LNCAP (cell line): Measurements from ENCODE around the gene FBXO42.
A peak's percentile ranks its signal among the peaks of the same experiment; 100 is the strongest.

Experiments
- CTCF ChIP-seq: fragments of 450-650 bp; IDR thresholded peaks from 2 replicates; pipeline ENCODE4 v1.5.1; 2017; ENCODE audit warnings: mild to moderate bottlenecking

FBXO42 gene

GRCh38 chr1:16246961-16247360 lies 105.3 kb downstream of the FBXO42 start:
- no peak for TF ChIP-seq CTCF

DNA sequence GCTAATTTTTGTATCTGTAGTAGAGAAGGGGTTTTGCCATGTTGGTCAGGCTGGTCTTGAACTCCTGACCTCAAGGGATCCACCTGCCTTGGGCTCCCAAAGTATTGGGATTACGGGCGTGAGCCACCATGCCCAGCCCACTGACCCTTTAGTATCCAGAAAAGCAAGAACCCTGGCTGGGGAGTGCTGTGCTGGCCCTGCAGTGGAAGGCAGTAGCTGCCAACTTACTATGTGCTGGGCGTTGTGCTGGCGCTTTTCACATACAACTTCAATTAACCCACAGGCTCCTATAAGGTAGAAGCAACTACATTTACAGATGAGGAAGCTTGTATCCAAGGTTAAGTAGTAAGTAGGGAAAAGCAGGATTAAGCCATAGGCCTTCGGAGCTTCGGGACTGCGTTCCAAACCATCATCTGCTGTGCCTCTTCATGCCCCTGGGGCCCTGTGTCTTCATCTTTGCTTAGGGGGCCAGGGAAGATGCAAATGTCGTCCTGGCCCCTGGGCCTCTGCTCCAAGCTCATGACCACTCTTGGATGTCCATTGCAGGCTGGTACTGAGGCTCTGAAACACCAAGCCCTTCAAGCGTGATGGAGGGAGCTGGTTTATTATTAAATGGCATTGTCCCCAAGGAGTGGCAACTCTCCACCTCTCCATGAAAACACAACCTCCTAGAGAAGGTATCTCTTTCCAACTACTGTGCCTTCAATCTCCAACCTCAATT lies 106.6 kb downstream of the FBXO42 start:
- no peak for TF ChIP-seq CTCF

DNA sequence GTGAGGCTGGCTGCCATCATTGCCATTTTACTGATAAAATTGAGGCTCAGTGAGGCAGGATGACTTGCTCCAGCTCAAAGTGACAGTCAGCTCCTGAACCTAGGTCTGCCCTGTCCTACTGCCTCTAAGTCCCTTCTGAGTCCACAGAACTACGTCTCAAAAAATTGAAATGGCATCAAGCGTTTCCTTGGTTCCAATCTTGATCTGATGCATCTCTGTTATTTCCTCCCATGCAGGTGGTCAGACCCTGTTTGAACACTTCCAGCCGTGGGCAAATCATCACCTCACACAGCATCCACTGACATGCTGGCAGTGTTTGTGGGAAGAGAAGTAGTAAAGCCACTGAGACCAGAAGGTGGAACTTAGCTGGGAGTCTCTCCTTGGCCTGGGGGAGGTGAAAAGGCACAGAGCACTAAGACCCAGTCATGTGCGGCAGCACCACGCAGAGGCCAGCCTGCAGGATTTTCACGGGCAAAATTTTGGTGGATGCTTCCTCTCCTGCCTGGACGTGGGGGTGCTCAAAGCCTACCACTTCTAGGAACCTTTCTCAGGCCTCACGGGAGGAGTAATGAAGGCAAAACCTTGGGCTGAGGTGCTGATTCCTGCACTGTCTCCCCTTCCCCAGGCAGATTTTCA lies 107.5 kb downstream of the FBXO42 start:
- TF ChIP-seq CTCF, result no peak

- peak; percentile 55 for TF ChIP-seq CTCF
Measured at GRCh38 chr1:16243936-16244649, 108.2 kb downstream of the FBXO42 start.

- TF ChIP-seq CTCF, result no peak
Measured at GRCh38 chr1:16243215-16243610, 109.1 kb downstream of the FBXO42 start.

DNA sequence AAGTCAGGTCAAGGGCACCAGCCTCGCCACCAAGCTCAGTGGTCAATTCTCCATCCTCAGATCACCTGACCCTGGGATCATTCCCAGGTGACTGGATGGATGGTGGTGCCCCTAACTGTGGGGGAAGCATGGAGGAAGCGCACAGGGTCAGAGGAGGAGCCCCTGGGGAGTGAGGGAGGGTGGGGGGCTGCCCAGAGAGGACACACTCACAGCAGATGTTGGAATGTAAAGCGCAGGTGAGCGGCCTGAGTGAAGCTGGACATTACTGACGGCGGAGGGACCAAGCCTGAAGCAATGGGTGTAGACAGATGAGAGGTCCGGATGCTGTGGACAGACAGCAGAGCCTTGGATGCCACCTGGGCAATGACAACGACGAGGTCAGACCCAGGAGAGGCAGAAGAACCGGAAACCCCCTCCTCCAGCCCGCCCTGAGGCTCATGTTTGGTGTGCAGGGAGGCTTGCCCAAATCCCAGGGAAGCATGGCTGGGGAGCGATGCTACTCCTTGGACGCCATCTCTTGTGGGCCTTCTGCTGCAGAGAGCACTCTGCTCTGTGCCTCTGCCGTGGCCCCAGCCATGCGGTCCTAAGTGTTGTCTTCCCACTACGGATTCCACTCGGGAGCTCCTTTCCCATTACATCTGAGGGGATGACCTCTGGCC lies 109.6 kb downstream of the FBXO42 start:
- no peak for TF ChIP-seq CTCF

DNA sequence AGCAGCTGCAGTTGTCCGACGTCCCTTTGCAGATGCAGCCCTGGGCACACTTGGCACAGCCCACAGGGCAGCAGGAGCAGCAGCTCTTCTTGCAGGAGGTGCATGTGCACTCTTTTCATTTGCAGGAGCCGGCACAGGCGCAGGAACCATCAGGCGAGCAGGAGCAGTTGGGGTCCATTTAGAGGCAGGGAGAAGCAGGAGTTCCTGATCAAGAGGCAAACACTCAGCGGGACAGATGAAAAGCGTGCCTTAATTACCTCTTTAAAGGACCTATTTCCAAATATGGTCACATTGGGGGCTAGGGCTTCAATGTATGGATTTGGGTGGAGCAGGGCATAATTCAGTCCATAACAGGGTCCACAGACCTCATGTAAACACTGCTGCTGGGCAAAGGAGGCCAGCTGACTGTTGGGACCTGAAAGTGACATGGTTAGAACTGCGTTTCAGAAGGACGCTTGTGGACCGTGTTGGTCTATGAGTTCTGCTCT lies 111.0 kb downstream of the FBXO42 start:
- TF ChIP-seq CTCF, result no peak
